ENCODE results near the gene CABP2. TPM values are rescaled to one million over a fixed set of nuclear protein-coding genes. Genes with fewer than 3 reads are reported as not detected.

CABP2 gene
- total RNA-seq, 3 donors from 2014 or later (not counting 1 experiment from before 2014, with no cell fraction given) = not detected

GRCh38 chr11:67541198-67541597 lies 18.0 kb upstream of the CABP2 start:
- Mint-ChIP-seq H3K9me3 (no peaks in the 10 kb centered on the region), H3K27me3 (ENCODE audit: low read depth in 2 of 2) (peaks cover 0 to under 1% of the 10 kb centered on the region in 2 donors), H3K4me1 (no peaks in the 10 kb centered on the region), H3K27ac (no peak overlapping the region), H3K4me3 (no peak overlapping the region), H3K36me3 (no peaks in the 10 kb centered on the region)
- WGBS (ENCODE audit: insufficient coverage) = 93% methylated on average over 6 of the region's 6 CpGs
- Histone ChIP-seq H3K36me3 (ENCODE audit: control insufficient read depth, insufficient read depth, low read length) (no peaks in the 10 kb centered on the region), H3K27me3 (ENCODE audit: control insufficient read depth, insufficient read depth, low read length) (no peaks in the 10 kb centered on the region), H3K9me3 (ENCODE audit: control insufficient read depth, insufficient read depth, low read length) (no peaks in the 10 kb centered on the region), H3K4me1 (ENCODE audit: control insufficient read depth, insufficient read depth, low read length) (no peaks in the 10 kb centered on the region), H3K4me3 (ENCODE audit: low read length) (no peak overlapping the region), H3K27ac (ENCODE audit: low read length) (no peak overlapping the region)
- ATAC-seq (no peak), DNase-seq (no peak)
- TF ChIP-seq CTCF (IDR thresholded peaks at IDR 0.05) = no peak
- intact Hi-C loops (cut with micrococcal nuclease) = no loop called here

- H3K36me3 ChIP-seq (ENCODE audit: control insufficient read depth, insufficient read depth, low read length) = no peaks in the 10 kb centered on the region
- Mint-ChIP-seq H3K27ac (no peak overlapping the region), H3K27me3 (ENCODE audit: low read depth in 2 of 2) (peaks cover 0 to 1% of the 10 kb centered on the region in 2 donors), H3K4me3 (no peak overlapping the region), H3K9me3 (no peaks in the 10 kb centered on the region), H3K4me1 (no peaks in the 10 kb centered on the region), H3K36me3 (no peaks in the 10 kb centered on the region)
- no peaks in the 10 kb centered on the region for H3K27me3 ChIP-seq (ENCODE audit: control insufficient read depth, insufficient read depth, low read length)
- H3K4me3 ChIP-seq (ENCODE audit: low read length) = no peak overlapping the region
- WGBS (ENCODE audit: insufficient coverage) = 76% methylated on average over 3 of the region's 4 CpGs
- H3K27ac ChIP-seq (ENCODE audit: low read length) = no peak overlapping the region
- no peak for TF ChIP-seq CTCF (IDR thresholded peaks at IDR 0.05)
- H3K4me1 ChIP-seq (ENCODE audit: control insufficient read depth, insufficient read depth, low read length) = no peaks in the 10 kb centered on the region
- ATAC-seq (no peak), DNase-seq (no peak)
- intact Hi-C loops (cut with micrococcal nuclease) = no loop called here
- H3K9me3 ChIP-seq (ENCODE audit: control insufficient read depth, insufficient read depth, low read length) = no peaks in the 10 kb centered on the region
Measured at GRCh38 chr11:67539550-67539949, 16.3 kb upstream of the CABP2 start.

- Histone ChIP-seq H3K27ac (ENCODE audit: low read length) (no peak overlapping the region), H3K4me3 (ENCODE audit: low read length) (no peak overlapping the region), H3K36me3 (ENCODE audit: control insufficient read depth, insufficient read depth, low read length) (no peaks in the 10 kb centered on the region), H3K4me1 (ENCODE audit: control insufficient read depth, insufficient read depth, low read length) (no peaks in the 10 kb centered on the region), H3K9me3 (ENCODE audit: control insufficient read depth, insufficient read depth, low read length) (no peaks in the 10 kb centered on the region), H3K27me3 (ENCODE audit: control insufficient read depth, insufficient read depth, low read length) (no peaks in the 10 kb centered on the region)
- peaks cover 0 to under 1% of the 10 kb centered on the region in 2 donors for H3K9me3 Mint-ChIP-seq
- intact Hi-C loops (cut with micrococcal nuclease) = no loop called here
- WGBS (ENCODE audit: insufficient coverage) = 90% methylated on average over 9 of the region's 10 CpGs
- peaks cover 2 to 3% of the 10 kb centered on the region in 2 donors for H3K27me3 Mint-ChIP-seq (ENCODE audit: low read depth in 2 of 2)
- no peak for TF ChIP-seq CTCF (IDR thresholded peaks at IDR 0.05)
- H3K27ac Mint-ChIP-seq = no peak overlapping the region
- H3K4me1 Mint-ChIP-seq = no peaks in the 10 kb centered on the region
- H3K4me3 Mint-ChIP-seq = no peak overlapping the region
- DNase-seq = no peak
- ATAC-seq = no peak
- H3K36me3 Mint-ChIP-seq = no peaks in the 10 kb centered on the region
Measured at GRCh38 chr11:67538823-67539505, 15.7 kb upstream of the CABP2 start.

- Histone ChIP-seq H3K4me1 (ENCODE audit: control insufficient read depth, insufficient read depth, low read length) (no peaks in the 10 kb centered on the region), H3K36me3 (ENCODE audit: control insufficient read depth, insufficient read depth, low read length) (no peaks in the 10 kb centered on the region), H3K27me3 (ENCODE audit: control insufficient read depth, insufficient read depth, low read length) (no peaks in the 10 kb centered on the region), H3K9me3 (ENCODE audit: control insufficient read depth, insufficient read depth, low read length) (no peaks in the 10 kb centered on the region), H3K27ac (ENCODE audit: low read length) (no peak overlapping the region), H3K4me3 (ENCODE audit: low read length) (no peak overlapping the region)
- Mint-ChIP-seq H3K36me3 (no peaks in the 10 kb centered on the region), H3K9me3 (peaks cover 0 to 3% of the 10 kb centered on the region in 2 donors), H3K27me3 (ENCODE audit: low read depth in 2 of 2) (peaks cover 6 to 7% of the 10 kb centered on the region in 2 donors), H3K4me1 (no peaks in the 10 kb centered on the region), H3K27ac (no peak overlapping the region), H3K4me3 (no peak overlapping the region)
- TF ChIP-seq CTCF (IDR thresholded peaks at IDR 0.05) = no peak
- no peak for ATAC-seq
- 87% methylated on average over 6 of the region's 6 CpGs for WGBS (ENCODE audit: insufficient coverage)
- no peak for DNase-seq
- intact Hi-C loops (cut with micrococcal nuclease) = no loop called here
Measured at GRCh38 chr11:67538306-67538705, 15.1 kb upstream of the CABP2 start.
